HepG2 (cell line): ENCODE measurements around the gene DIPK1A. TPM values are rescaled to one million over a fixed set of nuclear protein-coding genes. Genes with fewer than 3 reads are reported as not detected.
A peak's percentile ranks its signal among the peaks of the same experiment; 100 is the strongest.

Experiments used
- ADNP ChIP-seq: sonication (generic); formaldehyde crosslinking; IDR thresholded peaks from 2 replicates; pipeline ENCODE4 v1.4.0; 2020; ENCODE audit warnings: missing genetic modification reagents
- DR1 ChIP-seq: sonication (generic); formaldehyde crosslinking; IDR thresholded peaks from 2 replicates; pipeline ENCODE4 v1.8.0; 2021; ENCODE audit warnings: mild to moderate bottlenecking, missing genetic modification reagents, inconsistent platforms
- GTF2F1 ChIP-seq: fragments of 150-350 bp; IDR thresholded peaks from 2 replicates; pipeline ENCODE4 v1.6.1; 2014; ENCODE audit warnings: low read length
- HCFC1 ChIP-seq: fragments of 150-350 bp; IDR thresholded peaks from 2 replicates; pipeline ENCODE4 v1.6.1; 2014; ENCODE audit warnings: low read depth, low read length
- HNF1A ChIP-seq, 2 experiments: sonication (generic) in 1 of 2; formaldehyde crosslinking in 1 of 2; IDR thresholded peaks; 2 replicates each; pipeline versions ENCODE4 v1.4.0 to v1.6.1; 2016 to 2020; ENCODE audit warnings: borderline replicate concordance in 1 of 2, low read depth in 1 of 2, mild to moderate bottlenecking in 1 of 2, missing genetic modification reagents in 1 of 2
- PCBP1 ChIP-seq: fragments of 200-400 bp; formaldehyde crosslinking; IDR thresholded peaks from 2 replicates; pipeline ENCODE4 v1.6.1; 2017; ENCODE audit warnings: mild to moderate bottlenecking, low read depth, low read length, borderline replicate concordance
- RBM22 ChIP-seq: fragments of 200-400 bp; formaldehyde crosslinking; optimal IDR thresholded peaks from 2 replicates; pipeline ENCODE3; 2017; ENCODE audit warnings: mild to moderate bottlenecking, low read length, moderate library complexity
- RXRB ChIP-seq: IDR thresholded peaks from 2 replicates; pipeline ENCODE4 v1.6.1; 2016; ENCODE audit warnings: borderline replicate concordance, missing genetic modification reagents, missing compliant biosample characterization
- TCF12 ChIP-seq, 2 experiments: fragments of 450-650 bp in 1 of 2; sonication (generic) in 1 of 2; formaldehyde crosslinking in 1 of 2; IDR thresholded peaks; 2 replicates each; pipeline versions ENCODE4 v1.6.1 to v1.8.0; 2017 to 2022; ENCODE audit warnings: antibody characterized with exemption in 1 of 2, mild to moderate bottlenecking in 1 of 2, missing genetic modification reagents in 1 of 2, moderate library complexity in 1 of 2
- ZBTB49 ChIP-seq: sonication (generic); formaldehyde crosslinking; IDR thresholded peaks from 2 replicates; pipeline ENCODE4 v1.4.0; 2020; ENCODE audit warnings: missing genetic modification reagents, borderline replicate concordance
- ZMYM3 ChIP-seq: sonication (generic); formaldehyde crosslinking; IDR thresholded peaks from 2 replicates; pipeline ENCODE4 v1.5.1; 2020; ENCODE audit warnings: mild to moderate bottlenecking, missing genetic modification reagents
- ZNF24 ChIP-seq: fragments of 450-650 bp; IDR thresholded peaks from 2 replicates; pipeline ENCODE4 v1.6.1; 2017; ENCODE audit warnings: antibody characterized with exemption, mild to moderate bottlenecking
- ZNF468 ChIP-seq: sonication (generic); formaldehyde crosslinking; IDR thresholded peaks from 2 replicates; pipeline ENCODE4 v1.8.0; 2022; ENCODE audit warnings: mild to moderate bottlenecking, moderate library complexity, missing genetic modification reagents
- polyA plus RNA-seq, 8 experiments: library from polyadenylated mRNA; depleted of rRNA in 3 of 8; stranded (reverse) in 7 of 8; unstranded in 1 of 8; fragments of >200 nt; fragmentation: Illumina TruSeq in 4 of 8; extraction: Trizol in 4 of 8; gene quantifications; 2 replicates each; pipeline versions ENCODE4 v1.2.1 to v1.2.3, GENCODE V29; 2011 to 2016; ENCODE audit warnings: low read depth in 4 of 8, missing spikeins in 1 of 8, mixed read lengths in 1 of 8; ENCODE audit not compliant: insufficient read depth in 1 of 8
- total RNA-seq, 5 experiments: library from RNA; depleted of rRNA; stranded (reverse); fragments of >200 nt; fragmentation: Illumina TruSeq; extraction: Trizol; gene quantifications; 2 replicates each; pipeline ENCODE4 v1.2.3, GENCODE V29; 2016; ENCODE audit warnings: low read depth in 1 of 5
- TF ChIP-seq, protein P1 (sequence below): sonication (generic); formaldehyde crosslinking; IDR thresholded peaks from 2 replicates; pipeline ENCODE4 v1.8.1; 2023; ENCODE audit warnings: missing genetic modification reagents, inconsistent platforms, borderline replicate concordance
- TF ChIP-seq, protein P2 (sequence below): sonication (generic); formaldehyde crosslinking; IDR thresholded peaks from 2 replicates; pipeline ENCODE4 v1.4.0; 2020; ENCODE audit warnings: missing genetic modification reagents

Gene DIPK1A
- total and polyA plus RNA-seq, 2 of the 13 experiments (the other 11 are each of a cell fraction or from before 2014, with no cell fraction given), result 8.4 TPM

GRCh38 chr1:92831762-92832536, 129.3 kb downstream of the DIPK1A start, which contains the start of gene RPL5 (continued):
- TF ChIP-seq, protein P1, sequence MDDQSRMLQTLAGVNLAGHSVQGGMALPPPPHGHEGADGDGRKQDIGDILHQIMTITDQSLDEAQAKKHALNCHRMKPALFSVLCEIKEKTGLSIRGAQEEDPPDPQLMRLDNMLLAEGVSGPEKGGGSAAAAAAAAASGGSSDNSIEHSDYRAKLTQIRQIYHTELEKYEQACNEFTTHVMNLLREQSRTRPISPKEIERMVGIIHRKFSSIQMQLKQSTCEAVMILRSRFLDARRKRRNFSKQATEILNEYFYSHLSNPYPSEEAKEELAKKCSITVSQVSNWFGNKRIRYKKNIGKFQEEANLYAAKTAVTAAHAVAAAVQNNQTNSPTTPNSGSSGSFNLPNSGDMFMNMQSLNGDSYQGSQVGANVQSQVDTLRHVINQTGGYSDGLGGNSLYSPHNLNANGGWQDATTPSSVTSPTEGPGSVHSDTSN (CRISPR knock-in tag), result peak; percentile 63; the same call in 1 of the 2 replicates
- TF ChIP-seq HCFC1, result peak; percentile 48
- TF ChIP-seq HNF1A (IDR thresholded peaks at IDR 0.05; ENCODE audit: low read depth), result peak; percentile 60
- TF ChIP-seq HNF1A (CRISPR knock-in tag; IDR thresholded peaks at IDR 0.05; ENCODE audit: borderline replicate concordance), result peak; percentile 84; the same call in 1 of the 2 replicates
- TF ChIP-seq RXRB (CRISPR knock-in tag), result peak; percentile 75
- peak; percentile 93 for TF ChIP-seq PCBP1
- peak; percentile 40; the same call in 1 of the 2 replicates for TF ChIP-seq ZBTB49 (CRISPR knock-in tag)
- no peak for TF ChIP-seq ADNP (CRISPR knock-in tag)
- TF ChIP-seq ZMYM3 (CRISPR knock-in tag), result peak; percentile 31; the same call in 1 of the 2 replicates
- TF ChIP-seq TCF12 (IDR thresholded peaks at IDR 0.05), result no peak
- TF ChIP-seq TCF12 (CRISPR knock-in tag; IDR thresholded peaks at IDR 0.05), result peak; percentile 77; the same call in 1 of the 2 replicates
- TF ChIP-seq DR1 (CRISPR knock-in tag), result peak; percentile 99
- TF ChIP-seq, protein P2, sequence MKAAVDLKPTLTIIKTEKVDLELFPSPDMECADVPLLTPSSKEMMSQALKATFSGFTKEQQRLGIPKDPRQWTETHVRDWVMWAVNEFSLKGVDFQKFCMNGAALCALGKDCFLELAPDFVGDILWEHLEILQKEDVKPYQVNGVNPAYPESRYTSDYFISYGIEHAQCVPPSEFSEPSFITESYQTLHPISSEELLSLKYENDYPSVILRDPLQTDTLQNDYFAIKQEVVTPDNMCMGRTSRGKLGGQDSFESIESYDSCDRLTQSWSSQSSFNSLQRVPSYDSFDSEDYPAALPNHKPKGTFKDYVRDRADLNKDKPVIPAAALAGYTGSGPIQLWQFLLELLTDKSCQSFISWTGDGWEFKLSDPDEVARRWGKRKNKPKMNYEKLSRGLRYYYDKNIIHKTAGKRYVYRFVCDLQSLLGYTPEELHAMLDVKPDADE, result no peak; the same call in 1 of the 2 replicates
- no peak for TF ChIP-seq ZNF24
- TF ChIP-seq RBM22, result peak; percentile 50
- TF ChIP-seq GTF2F1, result no peak; the same call in 1 of the 2 replicates
- peak; percentile 94 for TF ChIP-seq ZNF468 (CRISPR knock-in tag)
